Measurements from ENCODE around the gene SEC22C.

SEC22C gene

GRCh38 chr3:42498034-42498433, 83.7 kb downstream of the SEC22C start:
- no peak for DNase-seq (ENCODE audit: low read depth)

Measured in fibroblast of gingiva (primary cell).